Tibial nerve (tissue), 4 donors: ENCODE results near the gene OPCML.

Experiments
- CTCF ChIP-seq, 5 experiments: fragments of 200-600 bp in 3 of 5; fragments of 450-650 bp in 2 of 5; sonication (generic) in 3 of 5; IDR thresholded peaks; one replicate each; pipeline ENCODE4 v1.5.1; 2016 to 2019; ENCODE audit warnings: antibody characterized with exemption in 5 of 5, mild to moderate bottlenecking in 3 of 5, moderate library complexity in 2 of 5
- EP300 ChIP-seq, 2 donors: sonication (generic); formaldehyde crosslinking; IDR thresholded peaks; one replicate each; pipeline ENCODE4 v1.6.1; 2017; ENCODE audit warnings: antibody characterized with exemption in 2 of 2, mild to moderate bottlenecking in 1 of 2
- POLR2A ChIP-seq, 2 donors: fragments of 450-650 bp; IDR thresholded peaks; one replicate each; pipeline ENCODE4 v1.6.1; 2017; ENCODE audit warnings: antibody characterized with exemption in 2 of 2, mild to moderate bottlenecking in 2 of 2, moderate library complexity in 2 of 2

- TF ChIP-seq CTCF (IDR thresholded peaks at IDR 0.05) (no peak), POLR2A (IDR thresholded peaks at IDR 0.05) (no peak), EP300 (IDR thresholded peaks at IDR 0.05) (no peak)
Observed at GRCh38 chr11:133361689-133361994, 170.7 kb downstream of the OPCML start.
